Astrocyte (in vitro differentiated cells and primary cell): Measurements from ENCODE around the gene BARX2. TPM values are rescaled to one million over a fixed set of nuclear protein-coding genes. Genes with fewer than 3 reads are reported as not detected.

Source experiments
- DNase-seq: peaks from one replicate; pipeline ENCODE4 v3.0.0-alpha.2; 2010; ENCODE audit warnings: low read depth
- FAIRE-seq: peaks from 2 replicates; lab custom pipeline; 2011; peaks lifted over from hg19 to GRCh38; lab: Jason Lieb, UNC
- H2AFZ ChIP-seq: 2 replicates; pipeline ENCODE4 v1.6.0; 2012; ENCODE audit warnings: low read depth, low read length, inconsistent platforms
- H3K27ac ChIP-seq: 2 replicates; pipeline ENCODE4 v1.5.1; 2011; ENCODE audit warnings: low read depth, low read length, inconsistent platforms
- H3K27me3 ChIP-seq: 2 replicates; pipeline ENCODE4 v1.6.0; 2011; ENCODE audit warnings: low read length, inconsistent platforms; ENCODE audit not compliant: insufficient read depth
- H3K36me3 ChIP-seq: 2 replicates; pipeline ENCODE4 v1.5.1; 2011; ENCODE audit warnings: low read length, inconsistent platforms; ENCODE audit not compliant: insufficient read depth
- H3K4me1 ChIP-seq: 2 replicates; pipeline ENCODE4 v1.5.1; 2011; ENCODE audit warnings: low read length, inconsistent platforms; ENCODE audit not compliant: insufficient read depth
- H3K4me2 ChIP-seq: 2 replicates; pipeline ENCODE4 v1.6.0; 2012; ENCODE audit warnings: low read length, inconsistent platforms
- H3K4me3 ChIP-seq: 2 replicates; pipeline ENCODE4 v1.5.1; 2011; ENCODE audit warnings: low read depth, mild to moderate bottlenecking, low read length, inconsistent platforms; ENCODE audit not compliant: insufficient read depth
- H3K79me2 ChIP-seq: 2 replicates; pipeline ENCODE4 v1.6.0; 2012; ENCODE audit warnings: mild to moderate bottlenecking, low read length, inconsistent platforms; ENCODE audit not compliant: insufficient read depth
- H3K9ac ChIP-seq: 2 replicates; pipeline ENCODE4 v1.6.0; 2012; ENCODE audit warnings: mild to moderate bottlenecking, low read length, inconsistent platforms
- H3K9me3 ChIP-seq: 2 replicates; pipeline ENCODE4 v1.5.1; 2012; ENCODE audit warnings: low read depth, mild to moderate bottlenecking, low read length, inconsistent platforms; ENCODE audit not compliant: insufficient read depth
- H4K20me1 ChIP-seq: 2 replicates; pipeline ENCODE4 v1.6.0; 2012; ENCODE audit warnings: low read length, inconsistent platforms; ENCODE audit not compliant: insufficient read depth
- H3K27ac Mint-ChIP-seq: one replicate; pipeline ENCODE4 v1.8.0; 2021; ENCODE audit warnings: mild to moderate bottlenecking, mixed read lengths; ENCODE audit not compliant: unreplicated experiment
- H3K27me3 Mint-ChIP-seq: one replicate; pipeline ENCODE4 v1.8.0; 2021; ENCODE audit warnings: low read depth, mixed read lengths; ENCODE audit not compliant: unreplicated experiment
- H3K36me3 Mint-ChIP-seq: one replicate; pipeline ENCODE4 v1.8.0; 2021; ENCODE audit warnings: low read depth, mixed read lengths; ENCODE audit not compliant: unreplicated experiment
- H3K4me1 Mint-ChIP-seq: one replicate; pipeline ENCODE4 v1.8.0; 2021; ENCODE audit warnings: low read depth, mixed read lengths; ENCODE audit not compliant: unreplicated experiment
- H3K4me3 Mint-ChIP-seq: one replicate; pipeline ENCODE4 v1.8.0; 2021; ENCODE audit warnings: mild to moderate bottlenecking, moderate library complexity, mixed read lengths; ENCODE audit not compliant: unreplicated experiment
- H3K9me3 Mint-ChIP-seq: one replicate; pipeline ENCODE4 v1.8.0; 2021; ENCODE audit warnings: mild to moderate bottlenecking, mixed read lengths; ENCODE audit not compliant: unreplicated experiment
- CTCF ChIP-seq: IDR thresholded peaks from 2 replicates; pipeline ENCODE4 v1.5.1; 2011; ENCODE audit warnings: low read depth, mild to moderate bottlenecking, inconsistent platforms, low read length, moderate library complexity; ENCODE audit not compliant: insufficient read depth
- EZH2 ChIP-seq: IDR thresholded peaks from 2 replicates; pipeline ENCODE4 v1.6.1; 2012; ENCODE audit warnings: mild to moderate bottlenecking, low read length, inconsistent platforms; ENCODE audit not compliant: insufficient read depth
- total RNA-seq: library from RNA; stranded (reverse); gene quantifications from 2 replicates; pipeline ENCODE4 v1.2.1, GENCODE V29; 2021

The BARX2 gene
- total RNA-seq, 1 donor from 2014 or later: not detected

GRCh38 chr11:129359748-129360147, 15.9 kb upstream of the BARX2 start:
- no peaks in the 10 kb centered on the region for H3K36me3 ChIP-seq
- H2AFZ ChIP-seq: no peak overlapping the region
- H3K4me3 ChIP-seq: no peak overlapping the region
- no peaks in the 10 kb centered on the region for H3K9me3 ChIP-seq
- no peak for FAIRE-seq
- H3K4me2 ChIP-seq: no peak overlapping the region
- Mint-ChIP-seq H3K36me3 (no peaks in the 10 kb centered on the region), H3K4me1 (no peaks in the 10 kb centered on the region), H3K9me3 (no peaks in the 10 kb centered on the region), H3K27me3 (peaks cover 3% of the 10 kb centered on the region), H3K4me3 (no peak overlapping the region), H3K27ac (no peak overlapping the region)
- no peaks in the 10 kb centered on the region for H3K4me1 ChIP-seq
- TF ChIP-seq CTCF (no peak), EZH2 (no peak)
- H3K27me3 ChIP-seq: peaks cover 8% of the 10 kb centered on the region
- no peaks in the 10 kb centered on the region for H3K79me2 ChIP-seq
- DNase-seq: no peak
- no peak overlapping the region for H3K9ac ChIP-seq
- no peak overlapping the region for H3K27ac ChIP-seq
- H4K20me1 ChIP-seq: no peaks in the 10 kb centered on the region

GRCh38 chr11:129364143-129364654, 11.4 kb upstream of the BARX2 start:
- H3K9me3 Mint-ChIP-seq: no peaks in the 10 kb centered on the region
- FAIRE-seq (no peak), DNase-seq (peak; percentile 65)
- no peaks in the 10 kb centered on the region for H4K20me1 ChIP-seq
- H3K4me2 ChIP-seq: peak overlapping the region; percentile 64
- H3K4me1 ChIP-seq: no peaks in the 10 kb centered on the region
- no peak overlapping the region for H3K27ac Mint-ChIP-seq
- H3K79me2 ChIP-seq: no peaks in the 10 kb centered on the region
- peaks cover 15% of the 10 kb centered on the region for H3K27me3 Mint-ChIP-seq
- H3K36me3 ChIP-seq: no peaks in the 10 kb centered on the region
- H3K4me3 Mint-ChIP-seq: no peak overlapping the region
- TF ChIP-seq CTCF (peak; percentile 99), EZH2 (no peak)
- H3K9me3 ChIP-seq: no peaks in the 10 kb centered on the region
- peaks cover 2% of the 10 kb centered on the region for H3K4me1 Mint-ChIP-seq
- peaks cover 44% of the 10 kb centered on the region for H3K27me3 ChIP-seq
- no peaks in the 10 kb centered on the region for H3K36me3 Mint-ChIP-seq
- H3K27ac ChIP-seq: no peak overlapping the region
- H3K4me3 ChIP-seq: no peak overlapping the region
- H3K9ac ChIP-seq: no peak overlapping the region
- peak overlapping the region; percentile 24 for H2AFZ ChIP-seq

- no peak overlapping the region for H3K9ac ChIP-seq
- no peak for TF ChIP-seq EZH2
- no peak for TF ChIP-seq CTCF
- no peak for FAIRE-seq
These were observed 9.8 kb upstream of the BARX2 start for GRCh38 chr11:129365816-129366215.

More at GRCh38 chr11:129365816-129366215, 9.8 kb upstream of the BARX2 start:
- no peak overlapping the region for H3K27ac ChIP-seq
- no peaks in the 10 kb centered on the region for H3K4me1 ChIP-seq
- no peaks in the 10 kb centered on the region for H3K9me3 ChIP-seq
- H3K36me3 ChIP-seq: no peaks in the 10 kb centered on the region
- no peak for DNase-seq
- Mint-ChIP-seq H3K4me1 (peaks cover 2% of the 10 kb centered on the region), H3K36me3 (no peaks in the 10 kb centered on the region), H3K9me3 (no peaks in the 10 kb centered on the region), H3K4me3 (no peak overlapping the region), H3K27ac (no peak overlapping the region), H3K27me3 (peaks cover 26% of the 10 kb centered on the region)
- no peaks in the 10 kb centered on the region for H3K79me2 ChIP-seq
- no peak overlapping the region for H3K4me2 ChIP-seq
- H4K20me1 ChIP-seq: no peaks in the 10 kb centered on the region
- H2AFZ ChIP-seq: no peak overlapping the region
- H3K4me3 ChIP-seq: no peak overlapping the region
- peaks cover 60% of the 10 kb centered on the region for H3K27me3 ChIP-seq
